Lower leg skin (tissue), 3 donors: Measurements from ENCODE around the gene RAB4B.
"Not testable (repeated sequence)": the region's sequence is repeated elsewhere in the genome, so short reads cannot be mapped to it uniquely, and the experiment has no call there.

Source experiments
- POLR2A ChIP-seq, 2 donors: fragments of 450-650 bp; IDR thresholded peaks; one replicate each; pipeline ENCODE4 v1.6.1; 2016 to 2017; ENCODE audit warnings: antibody characterized with exemption in 2 of 2, mild to moderate bottlenecking in 1 of 2, moderate library complexity in 1 of 2
- TF ChIP-seq, protein P1 (sequence below), 3 donors: fragments of 450-650 bp; IDR thresholded peaks; one replicate each; pipeline ENCODE4 v1.5.1; 2016; ENCODE audit warnings: antibody characterized with exemption in 3 of 3, mild to moderate bottlenecking in 3 of 3, moderate library complexity in 2 of 3

DNA sequence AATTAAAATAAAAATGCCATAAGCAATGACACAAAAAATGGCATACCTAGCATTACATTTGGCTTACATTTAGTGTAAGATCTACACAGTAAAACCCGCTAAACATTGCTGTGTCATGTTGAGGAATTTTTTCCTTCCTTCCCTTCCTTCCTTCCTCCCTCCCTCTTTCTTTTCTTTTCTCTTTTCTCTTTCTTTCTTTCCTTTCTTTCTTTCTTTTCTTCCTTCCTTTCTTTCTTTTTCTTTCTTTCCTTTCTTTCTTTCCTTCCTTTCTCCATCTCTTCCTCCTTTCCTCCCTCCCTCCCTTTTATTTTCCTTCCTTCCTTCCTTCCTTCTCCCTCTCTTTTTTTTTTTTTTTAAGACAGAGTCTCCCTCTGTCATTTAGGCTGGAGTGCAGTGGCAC, 60.4 kb downstream of the RAB4B start:
- TF ChIP-seq, protein P1, sequence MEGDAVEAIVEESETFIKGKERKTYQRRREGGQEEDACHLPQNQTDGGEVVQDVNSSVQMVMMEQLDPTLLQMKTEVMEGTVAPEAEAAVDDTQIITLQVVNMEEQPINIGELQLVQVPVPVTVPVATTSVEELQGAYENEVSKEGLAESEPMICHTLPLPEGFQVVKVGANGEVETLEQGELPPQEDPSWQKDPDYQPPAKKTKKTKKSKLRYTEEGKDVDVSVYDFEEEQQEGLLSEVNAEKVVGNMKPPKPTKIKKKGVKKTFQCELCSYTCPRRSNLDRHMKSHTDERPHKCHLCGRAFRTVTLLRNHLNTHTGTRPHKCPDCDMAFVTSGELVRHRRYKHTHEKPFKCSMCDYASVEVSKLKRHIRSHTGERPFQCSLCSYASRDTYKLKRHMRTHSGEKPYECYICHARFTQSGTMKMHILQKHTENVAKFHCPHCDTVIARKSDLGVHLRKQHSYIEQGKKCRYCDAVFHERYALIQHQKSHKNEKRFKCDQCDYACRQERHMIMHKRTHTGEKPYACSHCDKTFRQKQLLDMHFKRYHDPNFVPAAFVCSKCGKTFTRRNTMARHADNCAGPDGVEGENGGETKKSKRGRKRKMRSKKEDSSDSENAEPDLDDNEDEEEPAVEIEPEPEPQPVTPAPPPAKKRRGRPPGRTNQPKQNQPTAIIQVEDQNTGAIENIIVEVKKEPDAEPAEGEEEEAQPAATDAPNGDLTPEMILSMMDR (IDR thresholded peaks at IDR 0.05): not testable (repeated sequence)
- not testable (repeated sequence) for TF ChIP-seq POLR2A (IDR thresholded peaks at IDR 0.05)
